Gastrocnemius medialis (tissue), 4 donors: ENCODE results near the gene NPAS4.
"Not testable (repeated sequence)": the region's sequence is repeated elsewhere in the genome, so short reads cannot be mapped to it uniquely, and the experiment has no call there.

Source experiments
- CTCF ChIP-seq, 5 experiments: fragments of 450-650 bp in 3 of 5; fragments of 200-600 bp in 2 of 5; sonication (generic) in 2 of 5; IDR thresholded peaks in 4 of 5; conservative IDR thresholded peaks in 1 of 5; 1 replicate in 4 of 5; 2 replicates in 1 of 5; pipeline ENCODE4 v1.5.1; 2016 to 2019; ENCODE audit warnings: antibody characterized with exemption in 5 of 5, mild to moderate bottlenecking in 3 of 5, moderate library complexity in 3 of 5
- POLR2A ChIP-seq, 2 donors: fragments of 450-650 bp; IDR thresholded peaks; one replicate each; pipeline ENCODE4 v1.6.1; 2017; ENCODE audit warnings: antibody characterized with exemption in 2 of 2, mild to moderate bottlenecking in 2 of 2, moderate library complexity in 2 of 2

DNA sequence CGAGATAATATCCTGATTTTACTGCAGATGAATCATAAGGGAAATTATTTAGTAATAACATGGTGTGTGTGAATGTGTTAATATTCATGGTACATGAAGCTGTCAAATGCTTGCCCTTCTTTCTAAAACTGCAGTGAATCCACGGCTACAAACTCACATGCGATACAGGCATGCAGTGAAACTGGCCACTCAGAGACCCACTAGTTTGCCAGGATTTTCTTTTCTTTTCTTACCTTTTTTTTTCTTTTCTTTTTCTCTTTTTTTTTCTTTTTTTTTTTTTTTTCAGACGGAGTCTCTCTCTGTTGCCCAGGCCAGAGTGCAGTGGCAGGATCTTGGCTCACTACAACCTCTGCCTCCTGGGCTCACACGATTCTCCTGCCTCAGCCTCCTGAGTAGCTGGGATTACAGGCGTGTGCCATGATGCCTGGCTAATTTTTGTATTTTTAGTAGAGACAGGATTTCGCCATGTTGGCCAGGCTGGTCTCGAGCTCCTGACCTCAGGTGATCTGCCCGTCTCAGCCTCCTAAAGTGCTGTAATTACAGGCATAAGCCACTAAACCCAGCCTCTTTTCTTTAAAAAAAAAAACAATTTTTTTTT, 47.0 kb upstream of the NPAS4 start:
- TF ChIP-seq CTCF (IDR thresholded peaks at IDR 0.05 in 4 of 5, conservative IDR thresholded peaks at IDR 0.05 in 1 of 5); POLR2A (IDR thresholded peaks at IDR 0.05): not testable (repeated sequence)
